ENCODE measurements around the gene MPO. TPM values are rescaled to one million over a fixed set of nuclear protein-coding genes. Genes with fewer than 3 reads are reported as not detected.

The MPO gene
- polyA plus RNA-seq, 2 of the 4 experiments (the other 2 are of a cell fraction), result not detected

DNA sequence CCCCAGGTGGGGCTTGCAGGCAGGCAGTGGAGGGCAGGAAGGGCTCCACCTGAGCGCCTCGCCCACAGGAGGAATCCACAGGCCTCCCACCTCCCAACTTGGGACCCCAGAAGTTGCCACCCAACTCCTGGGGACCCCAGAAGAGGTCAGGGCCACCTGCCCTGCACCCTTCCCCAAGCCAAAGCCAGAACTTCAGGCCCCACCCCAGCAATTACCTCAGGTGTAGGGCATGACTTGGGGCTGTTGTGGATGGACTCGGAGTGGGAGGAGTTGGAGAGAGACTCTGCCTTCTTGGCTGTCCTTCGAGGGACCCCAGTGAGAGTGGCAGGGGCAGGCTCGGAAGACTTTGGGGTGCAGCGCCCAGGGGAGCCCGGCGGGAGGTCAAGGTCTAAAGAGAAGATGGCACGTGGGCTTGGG is 37.3 kb upstream of the MPO start:
- FAIRE-seq (no peak), DNase-seq (ENCODE audit: low read depth in 1 of 2, low spot score in 1 of 2) (no peak), ATAC-seq (no peak)
- Histone ChIP-seq H3K4me1 (peaks cover 6% of the 10 kb centered on the region; the same call in 2 of the 3 replicates), H3K4me3 (no peak overlapping the region), H3K4me2 (no peak overlapping the region; the same call in 2 of the 3 replicates), H3K27ac (peak overlapping the region in 1 of 2 experiments; percentile 24; a peak in 1 of 6 replicates), H3K9me3 (no peaks in the 10 kb centered on the region)
- ChIA-PET POLR2A (interaction anchor here (0.7 to 1.4 kb wide), 4 partner anchors 34 to 314 kb away, joined by 4 to 10 read pairs (median 6); partner anchors contain the start of genes RNF43 and SUPT4H1), CTCF (interaction anchor here (0.6 to 19.5 kb wide), 63 partner anchors 9 to 1195 kb away, joined by 3 to 315 read pairs (median 6); partner anchors contain the start of genes MPO, MTMR4, RNF43 and SUPT4H1)
- WGBS (ENCODE audit: missing lambda C conversion rate), result 80% methylated on average over 9 of the region's 9 CpGs
- TF ChIP-seq CEBPB (IDR thresholded peaks at IDR 0.05) (no peak), CHD4 (IDR thresholded peaks at IDR 0.05; ENCODE audit: borderline replicate concordance) (no peak), HOXB13 (CRISPR knock-in tag; IDR thresholded peaks at IDR 0.05; ENCODE audit: low read depth) (no peak), HDAC2 (IDR thresholded peaks at IDR 0.05) (no peak), CBX8 (IDR thresholded peaks at IDR 0.05) (no peak), FOXS1 (CRISPR knock-in tag; IDR thresholded peaks at IDR 0.05) (no peak), RARB (CRISPR knock-in tag; IDR thresholded peaks at IDR 0.05) (no peak)

DNA sequence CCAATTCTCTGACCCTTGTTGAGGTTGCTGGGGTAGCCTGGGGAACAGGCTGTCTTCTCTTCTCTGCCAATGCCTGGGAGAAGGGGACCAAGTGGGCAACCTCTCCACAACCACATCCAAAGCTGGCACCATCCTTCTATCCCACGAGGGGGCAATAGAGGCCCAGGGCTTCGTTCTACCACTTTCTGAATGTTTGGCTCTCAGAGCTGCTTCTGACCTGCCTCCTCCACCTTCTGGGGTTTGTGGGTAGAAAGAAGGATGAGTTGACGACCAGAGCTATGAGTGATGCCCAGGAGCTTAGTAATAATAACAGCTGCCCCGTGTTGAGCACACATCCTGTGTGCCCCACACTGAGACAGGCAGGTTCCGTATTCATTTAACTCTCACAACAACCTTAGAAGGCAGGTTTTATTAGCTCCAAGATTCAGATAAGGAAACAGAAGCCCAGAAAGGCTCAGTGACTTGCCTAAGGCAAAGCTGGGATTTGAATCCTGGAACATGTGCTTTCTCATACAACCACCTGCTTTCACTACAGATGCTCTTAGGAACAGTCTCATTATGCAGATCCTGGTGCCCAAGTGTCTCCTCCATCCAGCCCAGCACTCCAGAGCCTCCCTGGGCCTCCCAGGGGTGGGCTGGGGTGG is 36.8 kb upstream of the MPO start:
- CTCF ChIA-PET, result interaction anchor here (0.6 to 19.5 kb wide), 67 partner anchors 10 to 1195 kb away, joined by 3 to 315 read pairs (median 6); partner anchors contain the start of genes LPO, MPO, MTMR4 and RNF43
- TF ChIP-seq MAZ (IDR thresholded peaks at IDR 0.05; ENCODE audit: borderline replicate concordance, low read depth, low read length) (no peak), TFCP2L1 (CRISPR knock-in tag; IDR thresholded peaks at IDR 0.05) (no peak), KDM1A (IDR thresholded peaks at IDR 0.05; ENCODE audit: low read depth) (no peak), ZNF302 (CRISPR knock-in tag; IDR thresholded peaks at IDR 0.05) (no peak), NFE2L2 (conservative IDR thresholded peaks at IDR 0.05; ENCODE audit: low read length) (no peak), RAD21 (conservative IDR thresholded peaks at IDR 0.05 in 1 of 2, IDR thresholded peaks at IDR 0.05 in 1 of 2) (peak; percentile 98), CBX2 (IDR thresholded peaks at IDR 0.05; ENCODE audit: borderline replicate concordance, low read depth) (no peak), RNF2 (IDR thresholded peaks at IDR 0.05; ENCODE audit: borderline replicate concordance, low read depth) (no peak), SREBF2 (IDR thresholded peaks at IDR 0.05) (no peak), SMC3 (IDR thresholded peaks at IDR 0.05) (peak; percentile 99)
- TF ChIP-seq, protein P1, sequence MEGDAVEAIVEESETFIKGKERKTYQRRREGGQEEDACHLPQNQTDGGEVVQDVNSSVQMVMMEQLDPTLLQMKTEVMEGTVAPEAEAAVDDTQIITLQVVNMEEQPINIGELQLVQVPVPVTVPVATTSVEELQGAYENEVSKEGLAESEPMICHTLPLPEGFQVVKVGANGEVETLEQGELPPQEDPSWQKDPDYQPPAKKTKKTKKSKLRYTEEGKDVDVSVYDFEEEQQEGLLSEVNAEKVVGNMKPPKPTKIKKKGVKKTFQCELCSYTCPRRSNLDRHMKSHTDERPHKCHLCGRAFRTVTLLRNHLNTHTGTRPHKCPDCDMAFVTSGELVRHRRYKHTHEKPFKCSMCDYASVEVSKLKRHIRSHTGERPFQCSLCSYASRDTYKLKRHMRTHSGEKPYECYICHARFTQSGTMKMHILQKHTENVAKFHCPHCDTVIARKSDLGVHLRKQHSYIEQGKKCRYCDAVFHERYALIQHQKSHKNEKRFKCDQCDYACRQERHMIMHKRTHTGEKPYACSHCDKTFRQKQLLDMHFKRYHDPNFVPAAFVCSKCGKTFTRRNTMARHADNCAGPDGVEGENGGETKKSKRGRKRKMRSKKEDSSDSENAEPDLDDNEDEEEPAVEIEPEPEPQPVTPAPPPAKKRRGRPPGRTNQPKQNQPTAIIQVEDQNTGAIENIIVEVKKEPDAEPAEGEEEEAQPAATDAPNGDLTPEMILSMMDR (IDR thresholded peaks at IDR 0.05), result peak; percentile 96
- TF ChIP-seq, protein P2, sequence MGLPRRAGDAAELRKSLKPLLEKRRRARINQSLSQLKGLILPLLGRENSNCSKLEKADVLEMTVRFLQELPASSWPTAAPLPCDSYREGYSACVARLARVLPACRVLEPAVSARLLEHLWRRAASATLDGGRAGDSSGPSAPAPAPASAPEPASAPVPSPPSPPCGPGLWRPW (IDR thresholded peaks at IDR 0.05), result no peak
- DNase-seq (ENCODE audit: low read depth in 1 of 2, low spot score in 1 of 2) (peak; percentile 77 to 92), FAIRE-seq (peak; percentile 46), ATAC-seq (peak; percentile 80 to 94)
- peaks cover 6% of the 10 kb centered on the region; the same call in 2 of the 3 replicates for H3K4me1 ChIP-seq
- H3K9me3 ChIP-seq, result no peaks in the 10 kb centered on the region
- 16% methylated on average over 5 of the region's 5 CpGs for WGBS (ENCODE audit: missing lambda C conversion rate)
- POLR2A ChIA-PET, result interaction anchor here (0.7 to 1.4 kb wide), 4 partner anchors 35 to 314 kb away, joined by 4 to 10 read pairs (median 6); partner anchors contain the start of genes RNF43 and SUPT4H1
- H3K4me3 ChIP-seq, result no peak overlapping the region
- peak overlapping the region; percentile 33 for H3K4me2 ChIP-seq
- H3K27ac ChIP-seq, result peak overlapping the region; percentile 5 to 24; a peak in 1 of 6 replicates

DNA sequence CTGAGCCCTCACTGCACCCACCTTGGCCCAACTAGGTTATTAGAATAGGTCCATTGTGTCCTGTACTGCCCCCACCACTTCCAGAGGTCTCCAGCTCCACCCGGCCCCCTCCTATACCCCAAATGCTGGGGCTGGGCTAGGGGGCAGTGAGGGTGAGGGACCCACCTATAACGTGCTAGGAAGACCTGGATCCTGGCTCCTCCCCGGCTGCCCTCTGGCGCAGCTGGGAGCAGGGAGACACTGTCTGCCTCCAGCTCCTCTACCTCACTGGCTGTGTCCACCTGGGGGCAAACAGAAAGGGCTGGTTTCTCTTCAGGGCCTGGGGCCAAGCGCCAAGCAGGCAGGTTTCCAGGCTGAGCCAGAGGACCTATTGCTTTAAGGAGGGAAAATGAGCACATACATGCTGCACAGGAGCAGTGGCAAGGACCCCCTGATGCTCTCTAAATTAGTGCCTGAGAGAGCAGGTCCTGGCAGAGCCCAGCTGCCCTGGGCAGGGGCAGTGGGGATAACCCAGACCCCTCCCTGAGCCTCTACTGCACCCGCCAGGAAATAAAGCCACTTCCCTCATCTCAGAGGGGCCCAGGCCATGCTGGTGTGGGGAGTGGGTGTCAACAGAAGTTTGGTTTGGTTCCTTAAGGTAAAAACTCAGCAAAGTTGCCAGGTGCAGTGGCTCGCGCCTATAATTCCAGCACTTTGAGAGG is 35.7 kb upstream of the MPO start:
- TF ChIP-seq, protein P2 (IDR thresholded peaks at IDR 0.05), result no peak
- no peak for TF ChIP-seq ZNF302 (CRISPR knock-in tag; IDR thresholded peaks at IDR 0.05)
- TF ChIP-seq CBX8 (IDR thresholded peaks at IDR 0.05), result no peak
- no peak for TF ChIP-seq EP300 (IDR thresholded peaks at IDR 0.05)
- TF ChIP-seq GATA3 (IDR thresholded peaks at IDR 0.05; ENCODE audit: borderline replicate concordance), result no peak
- no peak for TF ChIP-seq ESRRA (IDR thresholded peaks at IDR 0.05; ENCODE audit: borderline replicate concordance, low read length)
- no peak for TF ChIP-seq MAFK (IDR thresholded peaks at IDR 0.05; ENCODE audit: partially characterized antibody)
- TF ChIP-seq CBX2 (IDR thresholded peaks at IDR 0.05; ENCODE audit: borderline replicate concordance, low read depth), result no peak
- no peak for TF ChIP-seq RNF2 (IDR thresholded peaks at IDR 0.05; ENCODE audit: borderline replicate concordance, low read depth)
- TF ChIP-seq ZFP36 (IDR thresholded peaks at IDR 0.05; ENCODE audit: borderline replicate concordance, partially characterized antibody), result no peak
- no peak for TF ChIP-seq SMC3 (IDR thresholded peaks at IDR 0.05)
- TF ChIP-seq, protein P3, sequence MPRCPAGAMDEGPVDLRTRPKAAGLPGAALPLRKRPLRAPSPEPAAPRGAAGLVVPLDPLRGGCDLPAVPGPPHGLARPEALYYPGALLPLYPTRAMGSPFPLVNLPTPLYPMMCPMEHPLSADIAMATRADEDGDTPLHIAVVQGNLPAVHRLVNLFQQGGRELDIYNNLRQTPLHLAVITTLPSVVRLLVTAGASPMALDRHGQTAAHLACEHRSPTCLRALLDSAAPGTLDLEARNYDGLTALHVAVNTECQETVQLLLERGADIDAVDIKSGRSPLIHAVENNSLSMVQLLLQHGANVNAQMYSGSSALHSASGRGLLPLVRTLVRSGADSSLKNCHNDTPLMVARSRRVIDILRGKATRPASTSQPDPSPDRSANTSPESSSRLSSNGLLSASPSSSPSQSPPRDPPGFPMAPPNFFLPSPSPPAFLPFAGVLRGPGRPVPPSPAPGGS (IDR thresholded peaks at IDR 0.05), result no peak
- no peak for TF ChIP-seq BHLHE40 (IDR thresholded peaks at IDR 0.05; ENCODE audit: low read depth, low read length)
- no peak for TF ChIP-seq SREBF2 (IDR thresholded peaks at IDR 0.05)
- Histone ChIP-seq H3K27ac (no peak overlapping the region), H3K4me2 (no peak overlapping the region), H3K4me1 (peaks cover 6% of the 10 kb centered on the region; the same call in 2 of the 3 replicates), H3K9me3 (no peaks in the 10 kb centered on the region), H3K4me3 (no peak overlapping the region)
- ChIA-PET POLR2A (interaction anchor here (1.4 kb wide), 1 partner anchor 101 kb away, joined by 10 read pairs; the partner anchor contains the start of gene RNF43), CTCF (interaction anchor here (0.6 to 19.5 kb wide), 48 partner anchors 11 to 1194 kb away, joined by 3 to 315 read pairs (median 9); partner anchors contain the start of genes LPO, MPO, MTMR4 and RNF43)
- ATAC-seq (no peak), DNase-seq (ENCODE audit: low read depth in 1 of 2, low spot score in 1 of 2) (no peak), FAIRE-seq (no peak)
- WGBS (ENCODE audit: missing lambda C conversion rate), result 42% methylated on average over 7 of the region's 8 CpGs

All from A549 (cell line).